ELF-1 (cell line): ENCODE measurements around the gene LCA5.
A peak's percentile ranks its signal among the peaks of the same experiment; 100 is the strongest.
"Not testable (repeated sequence)": the region's sequence is repeated elsewhere in the genome, so short reads cannot be mapped to it uniquely, and the experiment has no call there.

Experiments used
- DNase-seq: peaks from one replicate; pipeline ENCODE4 v3.0.0-alpha.2; 2016; ENCODE audit warnings: low read depth, low spot score

LCA5 gene

DNA sequence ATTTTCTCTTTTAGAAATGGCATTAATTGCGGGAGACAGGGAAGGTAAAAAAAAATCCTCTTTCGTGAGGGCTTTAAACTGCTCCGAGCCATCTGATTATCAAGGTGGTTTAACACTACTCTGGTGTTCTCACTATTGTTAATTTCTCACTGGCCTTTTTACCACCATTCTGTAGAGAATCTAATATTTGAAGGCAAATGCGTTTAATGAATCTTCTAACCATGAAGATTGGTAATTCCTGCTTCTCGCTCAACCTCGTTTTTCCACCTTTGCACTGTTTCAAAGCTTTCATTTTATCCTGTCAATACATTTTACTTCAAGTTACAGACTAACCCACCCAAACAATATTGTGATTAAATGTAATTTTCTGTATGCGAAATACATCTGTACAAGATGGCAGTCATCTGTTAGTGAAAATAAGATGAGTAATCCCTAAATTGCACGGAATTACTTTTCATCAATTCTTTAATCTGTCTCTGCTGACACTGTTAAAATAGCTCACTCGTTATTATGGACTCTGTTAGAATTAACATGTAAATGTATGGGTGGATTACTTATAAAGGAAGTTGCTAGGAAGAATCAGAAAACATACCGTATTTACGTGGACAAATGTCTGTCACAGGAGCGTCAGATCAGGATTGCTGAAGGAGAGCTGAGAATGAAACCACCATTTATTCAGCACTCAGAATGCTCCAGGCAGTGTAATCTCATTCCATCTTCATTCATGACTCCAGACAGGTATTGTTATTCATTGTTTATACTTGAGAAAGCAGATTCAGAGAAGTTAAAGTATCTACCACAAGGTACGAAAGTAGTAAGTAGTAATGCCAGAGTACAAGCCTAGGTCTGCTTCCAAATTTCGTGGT, 1.1 kb upstream of the LCA5 start:
- peak; percentile 32 for DNase-seq

DNA sequence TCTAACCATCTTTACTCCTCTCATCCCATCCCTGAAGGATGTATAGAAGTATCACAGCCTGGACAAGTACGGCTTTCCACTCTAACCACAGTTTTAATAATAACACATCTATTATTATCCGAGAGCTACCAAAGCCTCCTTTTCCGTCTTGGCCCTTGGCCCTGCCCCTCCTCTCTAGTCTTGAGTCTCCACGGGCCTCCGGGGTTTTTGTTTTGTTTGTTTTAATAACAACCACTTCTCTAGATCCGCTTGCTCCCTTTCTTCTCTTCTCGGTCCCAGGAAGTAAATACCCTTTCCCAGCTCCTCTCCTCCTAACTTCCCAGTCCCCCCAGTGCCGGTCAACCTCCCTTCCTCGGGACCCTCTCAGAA, 661 bp downstream of the LCA5 start:
- no peak for DNase-seq

DNA sequence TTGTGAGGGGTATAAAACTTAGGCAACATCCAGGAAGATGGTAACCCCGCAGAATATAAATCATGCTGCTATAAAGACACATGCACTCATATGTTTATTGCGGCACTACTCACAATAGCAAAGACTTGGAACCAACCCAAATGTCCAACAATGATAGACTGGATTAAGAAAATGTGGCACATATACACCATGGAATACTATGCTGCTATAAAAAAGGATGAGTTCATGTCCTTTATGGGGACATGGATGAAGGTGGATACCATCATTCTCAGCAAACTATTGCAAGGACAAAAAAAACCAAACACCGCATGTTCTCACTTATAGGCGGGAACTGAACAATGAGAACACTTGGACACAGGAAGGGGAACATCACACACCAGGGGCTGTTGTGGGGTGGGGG, 7.7 kb downstream of the LCA5 start:
- not testable (repeated sequence) for DNase-seq

DNA sequence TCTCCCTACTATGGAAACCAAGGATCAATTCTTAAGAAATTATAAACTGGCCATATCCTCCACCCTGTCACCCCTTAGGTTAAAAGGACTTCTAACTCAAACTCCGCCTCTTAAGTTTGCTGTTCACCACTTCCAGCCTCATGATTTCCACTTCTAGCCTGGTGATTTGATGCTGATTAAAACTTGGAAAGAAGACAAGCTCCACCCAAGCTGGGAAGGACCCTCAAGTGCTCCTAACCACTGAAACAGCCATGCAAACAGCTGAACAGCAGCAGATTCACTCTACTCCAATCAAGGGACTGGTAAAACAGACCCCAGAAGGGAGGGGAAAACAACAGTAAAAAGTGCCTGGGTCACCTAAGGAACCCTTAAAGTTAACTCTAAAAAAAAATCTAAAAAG, 10.3 kb downstream of the LCA5 start:
- DNase-seq = no peak

DNA sequence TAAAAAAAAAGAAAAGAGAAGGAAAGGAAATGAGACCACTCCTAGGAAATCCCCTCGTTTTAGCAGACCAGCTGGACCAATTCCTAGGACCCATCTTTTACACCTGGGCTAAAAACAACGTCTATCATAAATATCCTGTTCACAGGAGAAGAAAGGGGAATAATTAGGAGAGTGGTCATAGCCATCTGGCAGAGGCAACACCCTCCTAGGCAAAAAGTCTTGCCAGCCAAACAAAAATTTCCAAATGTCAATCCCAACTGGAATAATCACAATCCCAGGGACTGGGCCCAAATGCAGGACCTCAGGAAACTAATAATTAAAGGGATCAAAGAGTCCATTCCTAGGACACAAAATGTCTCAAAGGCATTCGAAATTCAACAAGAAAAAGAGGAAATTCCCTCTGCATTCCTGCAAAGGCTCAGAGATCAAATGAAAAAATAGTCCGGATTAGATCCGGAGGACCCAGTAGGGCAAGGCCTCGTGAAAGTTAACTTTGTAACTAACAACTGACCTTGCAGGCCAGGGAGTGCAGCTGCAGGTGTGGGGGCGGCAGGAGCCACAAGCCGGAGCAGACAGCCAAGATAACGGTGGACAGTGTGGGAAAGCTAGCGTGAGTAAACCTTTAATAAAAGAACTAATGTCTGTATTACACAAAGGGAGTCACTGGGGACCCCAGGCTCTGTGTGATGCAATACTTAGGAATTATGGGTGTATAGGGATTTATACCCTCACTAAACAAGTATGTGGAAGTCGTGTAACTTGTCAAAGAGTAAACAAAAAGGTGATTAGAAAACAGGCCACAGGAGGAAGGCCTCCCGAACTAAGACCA, 11.7 kb downstream of the LCA5 start:
- peak; percentile 24 for DNase-seq

DNA sequence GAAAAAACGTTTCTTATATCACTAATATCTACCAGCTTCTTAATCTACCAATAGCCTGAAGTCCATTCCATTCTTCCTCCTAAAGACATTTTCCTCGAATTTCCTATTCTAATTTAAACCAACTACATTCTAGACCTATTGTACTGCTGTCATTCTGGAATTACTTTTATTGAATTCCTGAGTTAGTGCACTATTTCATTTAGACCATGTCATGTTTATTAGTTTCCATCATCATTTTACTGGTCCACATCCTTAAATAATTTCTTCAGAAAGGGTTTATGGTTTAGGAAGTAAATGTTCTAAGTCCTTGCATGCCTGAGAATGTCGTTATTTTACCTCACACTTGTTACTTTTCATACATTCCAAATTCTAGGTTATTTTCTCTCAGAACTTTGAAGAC, 13.2 kb downstream of the LCA5 start:
- no peak for DNase-seq

DNA sequence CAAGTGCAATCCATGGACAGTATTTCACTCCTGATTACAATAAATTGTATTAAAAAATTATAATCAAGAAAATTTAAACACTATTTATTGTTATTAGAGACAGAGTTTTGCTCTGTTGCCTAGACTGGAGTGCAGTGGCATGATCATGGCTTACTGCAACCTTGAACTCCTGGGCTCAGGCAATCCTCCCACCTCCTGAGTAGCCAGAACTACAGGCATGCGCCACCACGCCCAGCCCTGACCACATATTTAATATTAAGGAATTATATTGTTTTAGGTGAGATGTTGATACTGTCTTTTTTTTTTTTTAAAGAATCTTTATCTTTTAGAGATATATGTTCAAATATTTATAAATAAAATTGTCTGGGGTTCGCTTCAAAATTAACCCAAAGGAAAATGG, 14.6 kb downstream of the LCA5 start:
- no peak for DNase-seq

DNA sequence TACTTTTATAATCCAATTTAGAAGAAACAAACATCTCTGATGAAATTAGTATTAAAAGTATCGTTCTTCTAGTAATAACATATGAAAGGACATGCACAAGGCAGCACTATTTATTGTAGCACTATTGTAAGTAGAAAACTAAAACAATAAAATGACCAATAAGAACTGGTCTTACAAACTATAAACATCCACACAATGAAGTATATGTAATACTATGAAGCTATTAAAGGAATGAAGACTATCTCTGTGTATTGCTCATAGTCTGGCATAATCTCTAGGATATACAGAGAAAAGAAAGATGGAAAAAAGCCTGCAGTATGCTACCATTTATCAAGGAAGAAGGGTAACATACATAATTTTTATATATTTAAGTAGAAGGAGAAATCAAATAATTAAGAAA, 16.7 kb downstream of the LCA5 start:
- DNase-seq = no peak

DNA sequence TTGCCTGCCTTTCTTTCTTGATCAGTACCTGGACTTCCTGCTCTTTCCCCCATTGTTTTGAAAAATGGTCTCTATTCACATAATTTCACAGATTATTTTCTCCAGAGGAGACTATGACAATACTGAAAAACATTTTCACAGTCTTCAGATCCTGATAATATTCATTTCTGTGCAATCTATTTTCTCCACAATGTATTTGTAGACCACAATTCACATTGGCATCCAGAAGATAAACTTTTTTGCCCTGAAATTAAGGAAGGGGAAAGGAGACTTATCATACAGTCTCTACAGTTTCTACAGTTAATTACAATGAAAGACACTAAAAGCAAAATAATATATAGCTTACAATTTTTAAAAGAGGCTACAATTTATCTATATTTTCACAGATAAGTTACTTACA, 18.4 kb downstream of the LCA5 start:
- no peak for DNase-seq

DNA sequence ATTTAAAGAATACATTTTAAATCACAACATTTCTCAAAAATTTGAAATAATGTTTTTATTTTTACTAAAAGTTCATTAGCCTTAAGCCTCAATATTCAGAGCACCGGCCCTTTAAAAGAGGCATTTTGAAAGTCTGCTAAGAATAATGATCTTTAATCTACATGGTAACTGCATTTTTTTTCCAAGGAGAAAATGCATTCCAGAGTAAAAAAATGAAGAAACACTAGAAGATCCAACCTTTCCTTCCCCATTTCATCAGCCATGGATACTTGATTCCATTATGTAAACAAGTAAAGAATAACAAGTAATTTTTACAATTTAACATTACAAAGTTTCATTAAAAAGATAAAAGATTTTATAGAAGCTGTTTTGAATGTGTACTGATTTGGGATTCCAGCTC, 21.8 kb downstream of the LCA5 start:
- DNase-seq = no peak

DNA sequence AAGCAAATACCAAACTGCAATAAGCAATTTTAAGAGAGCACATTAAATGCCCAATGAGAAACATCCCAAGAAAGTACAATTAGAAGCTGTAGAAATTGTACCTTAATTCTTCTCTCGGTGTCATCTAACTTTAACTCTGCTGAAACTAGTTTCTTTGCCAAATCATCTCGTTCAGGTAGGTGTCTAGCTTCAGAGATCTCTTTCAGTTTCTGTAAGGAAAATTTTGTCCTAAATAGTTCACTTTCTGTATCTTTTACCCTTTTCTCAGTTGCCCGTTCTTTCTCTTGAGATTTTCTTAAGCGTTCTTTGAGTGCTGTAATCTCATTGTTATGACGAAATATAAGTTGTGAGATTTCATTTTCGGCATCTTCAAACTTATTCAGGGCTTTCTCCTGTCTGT, 24.1 kb downstream of the LCA5 start:
- no peak for DNase-seq

DNA sequence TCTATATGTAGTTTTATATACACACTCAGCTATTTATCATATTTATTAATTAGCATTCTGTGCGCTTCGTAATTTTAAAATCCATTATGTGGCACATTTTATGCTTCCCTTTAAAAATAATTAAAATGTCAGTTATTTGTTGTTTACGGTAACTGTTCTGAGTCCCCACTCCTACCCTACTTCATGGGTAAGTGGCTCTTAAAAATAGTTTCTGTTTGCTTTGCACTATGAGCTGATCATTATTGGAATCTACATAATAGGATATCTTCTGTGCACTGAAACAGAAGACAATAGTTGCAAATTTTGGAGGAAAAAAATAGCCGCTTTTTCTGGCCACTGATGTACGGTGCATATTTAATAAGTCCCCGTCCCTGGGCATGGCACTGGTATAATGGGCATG, 25.2 kb downstream of the LCA5 start:
- no peak for DNase-seq

DNA sequence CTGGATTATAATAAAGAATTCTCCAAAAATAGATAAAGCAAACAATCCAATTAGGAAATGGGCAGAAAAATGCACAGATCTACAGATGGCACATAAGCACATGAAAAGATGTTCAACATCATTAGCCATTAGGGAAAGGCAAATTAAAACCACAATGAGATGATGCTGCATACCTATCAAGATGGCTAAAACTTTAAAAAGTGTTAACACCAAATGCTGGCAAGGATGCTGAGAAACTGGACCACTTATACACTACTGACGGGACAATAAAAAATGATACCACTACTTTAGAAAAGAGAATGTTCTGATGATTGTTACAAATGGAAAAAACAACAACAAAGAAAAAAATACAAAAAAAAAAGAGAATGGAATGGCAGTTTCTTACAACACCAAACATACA, 26.5 kb downstream of the LCA5 start:
- no peak for DNase-seq

DNA sequence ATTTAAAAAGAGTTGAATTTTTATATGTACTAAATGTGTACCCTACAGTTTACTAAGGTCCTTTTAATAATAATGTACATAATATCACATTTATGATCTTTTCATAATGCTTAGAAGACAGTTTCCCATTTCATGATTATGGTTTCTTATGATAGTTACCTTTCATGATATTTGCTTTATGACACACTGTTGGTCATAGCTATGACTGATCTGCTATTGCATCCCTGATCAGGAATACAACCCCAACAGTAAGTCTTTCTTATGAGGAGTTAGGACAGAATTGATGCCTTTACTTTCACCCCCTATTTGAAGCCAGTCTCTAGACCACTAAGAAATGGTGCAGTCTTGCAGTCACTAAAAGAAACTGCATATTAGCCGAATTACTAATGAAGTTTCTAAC, 31.0 kb downstream of the LCA5 start:
- no peak for DNase-seq

DNA sequence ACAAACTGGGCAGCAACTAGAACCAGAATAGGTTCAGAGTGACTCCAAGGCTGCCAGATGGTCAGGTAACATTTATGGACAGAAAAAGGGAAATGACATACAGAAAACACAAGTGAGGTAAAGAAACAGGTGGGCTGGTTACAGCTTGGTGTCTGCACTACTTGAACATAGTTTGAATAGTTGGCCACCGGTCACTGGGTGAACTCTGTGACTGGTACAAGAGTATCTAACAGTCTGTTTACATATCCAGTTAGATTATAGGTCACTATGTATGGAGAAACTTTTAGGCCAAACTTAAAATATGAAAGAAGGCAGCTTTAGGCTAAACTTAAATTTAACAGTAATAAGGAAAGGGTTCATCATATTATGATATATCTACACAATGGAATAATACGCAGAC, 32.9 kb downstream of the LCA5 start:
- no peak for DNase-seq

DNA sequence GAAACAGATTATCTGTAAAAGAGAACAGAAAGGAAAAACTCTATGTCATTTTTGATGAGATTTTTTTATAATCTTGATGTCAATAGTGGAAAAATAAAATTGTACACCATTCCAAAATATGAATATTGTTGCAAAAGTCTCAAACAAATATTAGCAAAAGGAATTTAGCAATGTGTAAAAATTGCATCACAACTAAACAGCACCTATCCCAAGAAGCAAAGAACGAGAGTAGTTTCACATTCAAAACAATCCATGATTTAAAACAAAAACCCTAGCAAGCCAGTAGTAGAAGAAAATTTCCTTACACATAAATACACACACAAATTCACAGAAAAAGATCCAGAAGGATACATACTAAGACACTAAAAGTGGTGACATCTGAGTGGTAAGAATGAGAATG, 38.4 kb downstream of the LCA5 start:
- no peak for DNase-seq

DNA sequence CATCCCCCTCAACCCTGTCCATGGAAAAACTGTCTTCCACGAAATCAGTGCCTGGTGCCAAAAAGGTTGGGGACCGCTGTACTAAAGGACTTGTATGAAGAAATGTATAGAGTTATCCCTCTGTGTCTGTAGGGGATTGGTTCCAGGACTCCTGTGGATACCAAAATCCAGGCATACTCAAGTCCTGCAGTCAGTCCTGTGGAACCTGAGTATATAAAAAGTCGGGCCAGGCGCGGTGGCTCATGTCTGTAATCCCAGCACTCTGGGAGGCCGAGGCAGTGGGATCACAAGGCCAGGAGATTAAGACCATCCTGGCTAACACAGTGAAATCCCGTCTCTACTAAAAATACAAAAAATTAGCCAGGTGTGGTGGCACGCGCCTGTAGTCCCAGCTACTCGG, 42.0 kb downstream of the LCA5 start:
- peak; percentile 5 for DNase-seq

DNA sequence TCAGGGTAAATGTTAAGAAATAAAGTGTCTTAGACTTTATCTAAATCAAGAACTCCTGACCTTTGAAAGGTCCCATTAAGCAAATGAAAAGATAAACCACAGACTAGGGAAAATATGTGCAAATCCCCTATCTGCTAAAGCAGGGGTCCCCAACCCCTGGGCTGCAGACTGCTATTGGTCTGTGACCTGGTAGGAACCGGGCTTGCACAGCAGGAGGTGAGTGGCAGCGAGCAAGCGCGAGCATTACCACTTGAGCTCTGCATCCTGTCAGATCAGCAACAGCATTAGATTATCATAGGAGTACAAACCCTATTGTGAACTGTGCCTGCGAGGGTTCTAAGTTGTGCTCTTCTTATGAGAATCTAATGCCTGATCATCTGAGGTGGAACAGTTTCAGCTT, 42.4 kb downstream of the LCA5 start:
- DNase-seq = peak; percentile 13

DNA sequence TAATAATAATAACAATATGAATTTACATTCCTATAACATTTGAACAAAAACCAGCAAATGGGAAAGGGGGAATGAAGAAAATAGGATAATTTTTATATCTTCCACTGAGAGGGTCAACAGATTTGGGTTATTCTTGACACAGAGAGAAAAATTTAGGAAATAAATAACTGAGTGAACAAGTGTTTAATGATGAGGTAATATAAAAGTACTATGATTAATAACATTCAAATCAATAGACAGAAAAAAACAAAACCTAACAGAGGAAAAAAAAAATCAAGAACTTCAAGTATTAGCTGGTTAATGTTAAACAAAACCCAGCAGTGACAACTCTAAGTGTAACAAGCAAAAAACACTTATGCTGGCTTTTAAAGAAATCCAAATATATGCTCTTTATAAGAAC, 66.5 kb downstream of the LCA5 start:
- DNase-seq = no peak

DNA sequence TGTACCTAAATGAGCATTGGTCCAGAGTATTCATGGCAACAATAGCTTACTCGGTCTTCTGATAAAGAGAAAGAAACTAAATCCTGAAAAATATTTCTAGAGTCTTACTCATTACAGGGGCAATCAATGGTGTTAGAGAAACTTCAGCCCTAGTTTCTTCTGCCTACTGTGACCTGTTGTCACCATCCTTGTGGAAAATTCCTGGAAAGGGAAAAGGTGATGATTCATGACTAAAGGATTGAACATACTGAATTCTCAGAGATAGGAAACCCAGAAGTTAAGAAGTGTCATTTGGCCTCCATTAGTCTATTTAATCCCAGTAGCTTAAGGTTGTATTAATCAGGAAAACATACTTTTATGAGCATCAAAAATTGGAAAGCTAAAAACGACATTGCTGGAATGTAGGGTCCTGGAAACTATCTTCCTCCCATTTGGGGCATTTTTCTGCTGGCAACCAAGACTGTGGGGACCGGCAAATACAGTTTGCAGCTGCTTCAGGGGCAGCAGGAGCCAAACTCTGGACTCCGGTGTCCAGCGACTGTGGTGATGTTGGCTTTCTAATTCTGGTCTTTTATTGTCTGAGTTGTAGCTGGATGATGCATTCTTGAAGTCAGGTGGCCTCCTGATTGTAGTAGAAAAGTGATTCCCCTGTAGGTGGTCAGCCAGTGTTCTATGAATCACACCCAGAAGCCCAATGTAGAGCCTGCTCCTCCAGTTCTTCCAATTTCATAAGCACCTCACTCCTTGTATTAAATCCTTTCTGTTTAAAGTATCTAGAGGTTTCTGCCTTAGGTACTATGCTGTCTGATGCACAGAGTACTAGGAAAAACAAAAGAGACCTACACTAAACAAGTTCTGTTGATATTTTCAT, 67.6 kb downstream of the LCA5 start:
- no peak for DNase-seq

DNA sequence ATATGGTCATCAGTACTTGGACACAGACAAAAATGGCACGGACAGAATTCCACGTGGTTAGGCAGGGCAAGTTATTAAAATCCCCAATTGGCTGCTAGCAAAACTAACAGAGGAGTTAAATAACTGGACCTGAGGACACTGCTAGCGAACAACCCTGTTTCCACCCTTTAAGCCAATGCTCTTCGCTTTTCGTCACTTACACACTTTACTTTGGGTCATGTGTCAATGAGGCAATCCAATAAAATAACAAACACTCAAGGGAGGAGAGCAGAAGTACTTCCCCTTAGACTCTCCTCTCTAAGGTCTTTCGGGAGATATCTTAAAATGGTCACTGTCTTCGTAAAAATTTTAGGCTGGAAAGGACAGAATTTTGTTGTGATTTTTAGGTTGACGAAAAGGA, 68.6 kb downstream of the LCA5 start:
- DNase-seq = no peak

DNA sequence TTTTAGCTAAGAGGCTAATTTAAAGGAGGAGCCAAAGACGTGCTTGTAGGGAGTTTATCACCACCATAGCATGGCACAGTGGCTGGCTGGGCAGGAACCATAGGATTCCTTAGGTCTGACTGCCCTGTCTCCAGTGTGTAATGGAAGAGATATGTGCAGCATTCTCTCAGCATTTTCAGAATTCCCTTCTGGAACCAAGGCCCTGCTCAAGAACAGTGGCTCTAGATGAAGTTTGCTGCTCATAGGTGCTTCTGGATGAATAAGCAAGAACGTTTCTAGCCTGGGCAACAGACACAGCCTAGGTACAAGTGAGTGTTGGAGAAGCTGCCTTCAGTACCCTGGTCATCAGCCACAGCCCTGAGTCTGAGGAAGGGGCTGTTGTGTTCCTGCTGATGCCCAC, 69.1 kb downstream of the LCA5 start:
- peak; percentile 54 for DNase-seq
